Mesendoderm (in vitro differentiated cells): ENCODE measurements around the gene CYP17A1.

Source experiments
- DNase-seq: peaks from one replicate; pipeline ENCODE4 v3.0.0; 2013
- H2AK5ac ChIP-seq: 2 replicates; pipeline ENCODE4 v1.6.1; 2013; ENCODE audit warnings: low read length, inconsistent platforms
- H2BK120ac ChIP-seq: 2 replicates; pipeline ENCODE4 v1.6.1; 2013; ENCODE audit warnings: low read depth, mild to moderate bottlenecking, low read length, moderate library complexity, mixed read lengths
- H2BK15ac ChIP-seq: replicated peaks from 2 replicates; pipeline ENCODE4 v1.6.1; 2013; ENCODE audit warnings: low read depth, mild to moderate bottlenecking, moderate library complexity
- H2BK5ac ChIP-seq: 2 replicates; pipeline ENCODE4 v1.6.1; 2013; ENCODE audit warnings: low read length, inconsistent platforms
- H3K18ac ChIP-seq: 2 replicates; pipeline ENCODE4 v1.6.1; 2013; ENCODE audit warnings: mild to moderate bottlenecking, low read length, mixed read lengths
- H3K23ac ChIP-seq: one replicate; pipeline ENCODE4 v1.6.1; 2013; ENCODE audit warnings: low read length
- H3K27ac ChIP-seq: 2 replicates; pipeline ENCODE4 v1.5.1; 2013; ENCODE audit warnings: low read depth, mild to moderate bottlenecking, inconsistent platforms, low read length, moderate library complexity
- H3K27me3 ChIP-seq: 2 replicates; pipeline ENCODE4 v1.6.1; 2013; ENCODE audit warnings: low read length, control low read depth, mild to moderate bottlenecking, inconsistent platforms; ENCODE audit not compliant: insufficient read depth, poor library complexity
- H3K36me3 ChIP-seq: 2 replicates; pipeline ENCODE4 v1.6.1; 2013; ENCODE audit warnings: low read length, inconsistent platforms; ENCODE audit not compliant: control insufficient read depth, insufficient read depth
- H3K4ac ChIP-seq: one replicate; pipeline ENCODE4 v1.6.1; 2013; ENCODE audit warnings: low read depth, mild to moderate bottlenecking, low read length, moderate library complexity
- H3K4me1 ChIP-seq: 2 replicates; pipeline ENCODE4 v1.6.1; 2013; ENCODE audit warnings: low read depth, low read length, inconsistent platforms; ENCODE audit not compliant: control insufficient read depth
- H3K4me2 ChIP-seq: 2 replicates; pipeline ENCODE4 v1.6.1; 2013; ENCODE audit warnings: low read length
- H3K4me3 ChIP-seq: 2 replicates; pipeline ENCODE4 v1.5.1; 2013; ENCODE audit warnings: mild to moderate bottlenecking, low read length
- H3K56ac ChIP-seq: one replicate; pipeline ENCODE4 v1.6.1; 2013; ENCODE audit warnings: low read length
- H3K79me1 ChIP-seq: 2 replicates; pipeline ENCODE4 v1.6.1; 2013; ENCODE audit warnings: low read length, inconsistent platforms
- H3K79me2 ChIP-seq: 2 replicates; pipeline ENCODE4 v1.6.1; 2013; ENCODE audit warnings: mild to moderate bottlenecking, low read length; ENCODE audit not compliant: control insufficient read depth, insufficient read depth
- H3K9ac ChIP-seq: 2 replicates; pipeline ENCODE4 v1.6.1; 2013; ENCODE audit warnings: low read length, inconsistent platforms
- H4K5ac ChIP-seq: one replicate; pipeline ENCODE4 v1.6.1; 2013; ENCODE audit warnings: low read length
- H4K8ac ChIP-seq: one replicate; pipeline ENCODE4 v1.6.1; 2013; ENCODE audit warnings: low read depth, mild to moderate bottlenecking, control low read depth, low read length, moderate library complexity
- WGBS: extraction: QIAGEN DNeasy Blood & Tissue Kit; methylation state at CpG from one replicate; pipeline ENCODE4 v1.1.7; 2013; ENCODE audit warnings: low lambda C conversion rate, missing lambda C conversion rate; ENCODE audit not compliant: insufficient coverage; ENCODE audit errors: extremely low coverage; 5-methylcytosine and 5-hydroxymethylcytosine counted together

The CYP17A1 gene

GRCh38 chr10:102812231-102812876 lies 24.9 kb downstream of the CYP17A1 start:
- Histone ChIP-seq H3K4me3 (no peak overlapping the region), H2BK120ac (no peak overlapping the region), H3K79me1 (no peaks in the 10 kb centered on the region), H3K79me2 (no peaks in the 10 kb centered on the region), H3K27ac (no peak overlapping the region), H3K9ac (no peak overlapping the region), H3K27me3 (no peaks in the 10 kb centered on the region), H3K23ac (no peak overlapping the region), H3K56ac (no peak overlapping the region), H2AK5ac (no peak overlapping the region), H2BK5ac (no peak overlapping the region), H3K36me3 (no peaks in the 10 kb centered on the region), H3K4me2 (no peak overlapping the region), H3K4ac (no peak overlapping the region), H3K18ac (no peak overlapping the region), H3K4me1 (peaks cover 2% of the 10 kb centered on the region), H2BK15ac (no peak overlapping the region), H4K5ac (no peak overlapping the region), H4K8ac (no peak overlapping the region)
- WGBS = no CpG with 5 or more reads among the region's 9 CpGs
- no peak for DNase-seq

GRCh38 chr10:102811346-102811745 lies 25.9 kb downstream of the CYP17A1 start:
- H3K4me1 ChIP-seq = peaks cover 2% of the 10 kb centered on the region
- H2AK5ac ChIP-seq = no peak overlapping the region
- H3K36me3 ChIP-seq = no peaks in the 10 kb centered on the region
- H3K23ac ChIP-seq = no peak overlapping the region
- no peak overlapping the region for H2BK5ac ChIP-seq
- no peak overlapping the region for H3K56ac ChIP-seq
- H3K4ac ChIP-seq = no peak overlapping the region
- H3K4me3 ChIP-seq = no peak overlapping the region
- WGBS = no CpG with 5 or more reads among the region's 3 CpGs
- no peaks in the 10 kb centered on the region for H3K79me1 ChIP-seq
- H3K9ac ChIP-seq = no peak overlapping the region
- H2BK15ac ChIP-seq = no peak overlapping the region
- H2BK120ac ChIP-seq = no peak overlapping the region
- no peaks in the 10 kb centered on the region for H3K27me3 ChIP-seq
- no peak overlapping the region for H3K18ac ChIP-seq
- no peak overlapping the region for H3K4me2 ChIP-seq
- no peak overlapping the region for H4K5ac ChIP-seq
- no peak overlapping the region for H4K8ac ChIP-seq
- H3K27ac ChIP-seq = no peak overlapping the region
- no peaks in the 10 kb centered on the region for H3K79me2 ChIP-seq
- DNase-seq = no peak

DNA sequence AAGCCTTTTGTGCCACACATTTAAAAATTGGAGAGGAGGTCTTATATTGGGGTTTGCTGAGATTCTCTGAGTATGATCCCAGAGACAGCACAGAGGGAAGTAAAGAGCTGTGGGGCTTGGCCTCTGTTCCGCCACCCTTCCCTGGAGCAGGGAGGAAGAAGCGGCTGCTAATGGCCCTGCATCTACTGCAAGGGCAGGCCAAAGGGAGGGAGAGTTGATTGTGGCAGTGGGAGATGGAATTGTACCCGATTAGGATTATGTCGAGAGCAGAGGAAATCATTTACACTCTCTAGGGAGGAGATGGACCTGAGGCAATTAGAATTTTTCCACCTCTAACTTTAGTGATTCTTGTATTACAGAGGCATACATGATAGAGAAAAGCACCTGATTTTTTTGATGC lies 28.8 kb downstream of the CYP17A1 start:
- Histone ChIP-seq H3K4ac (no peak overlapping the region), H3K4me3 (no peak overlapping the region), H3K23ac (no peak overlapping the region), H3K36me3 (no peaks in the 10 kb centered on the region), H3K18ac (no peak overlapping the region), H3K79me1 (no peaks in the 10 kb centered on the region), H3K9ac (no peak overlapping the region), H2BK120ac (no peak overlapping the region), H2AK5ac (no peak overlapping the region), H3K27me3 (no peaks in the 10 kb centered on the region), H4K5ac (no peak overlapping the region), H2BK5ac (no peak overlapping the region), H3K27ac (no peak overlapping the region), H3K56ac (no peak overlapping the region), H3K4me2 (no peak overlapping the region), H2BK15ac (no peak overlapping the region), H4K8ac (no peak overlapping the region), H3K4me1 (no peaks in the 10 kb centered on the region), H3K79me2 (no peaks in the 10 kb centered on the region)
- DNase-seq = no peak
- WGBS = no CpG with 5 or more reads among the region's 4 CpGs

DNA sequence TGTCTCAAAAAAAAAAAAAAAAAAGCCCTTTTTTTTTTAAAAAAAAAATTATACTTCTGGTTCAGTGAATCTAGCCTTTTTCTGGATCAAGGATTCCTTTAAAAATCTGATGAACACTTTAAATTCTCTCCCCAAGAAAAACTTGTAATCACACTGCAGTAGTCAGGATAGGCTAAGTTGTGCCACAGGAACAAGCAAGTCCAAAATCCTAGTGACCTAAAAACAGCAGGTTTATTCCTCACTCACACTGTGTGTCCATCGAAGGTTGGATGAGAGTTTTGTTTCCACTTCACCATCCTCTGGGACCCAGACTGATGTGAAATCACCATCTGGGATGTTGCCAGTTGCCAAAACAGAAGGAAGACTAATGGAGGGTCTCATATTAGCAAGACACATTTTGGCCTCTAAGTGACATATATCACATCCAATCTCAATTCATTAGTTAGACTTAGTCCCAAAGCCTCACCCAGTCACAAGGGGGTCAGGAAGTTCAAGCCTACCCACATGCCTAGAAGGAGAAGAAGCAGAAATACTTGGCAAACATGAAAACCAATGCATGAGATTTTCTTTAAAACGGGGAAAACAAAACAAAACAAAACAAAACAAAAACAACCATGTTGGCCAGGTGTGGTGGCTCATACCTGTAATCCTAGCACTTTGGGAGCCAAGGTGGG lies 32.7 kb downstream of the CYP17A1 start:
- H3K4me1 ChIP-seq = peaks cover 21% of the 10 kb centered on the region
- WGBS = no CpG with 5 or more reads among the region's 2 CpGs
- H3K18ac ChIP-seq = no peak overlapping the region

DNA sequence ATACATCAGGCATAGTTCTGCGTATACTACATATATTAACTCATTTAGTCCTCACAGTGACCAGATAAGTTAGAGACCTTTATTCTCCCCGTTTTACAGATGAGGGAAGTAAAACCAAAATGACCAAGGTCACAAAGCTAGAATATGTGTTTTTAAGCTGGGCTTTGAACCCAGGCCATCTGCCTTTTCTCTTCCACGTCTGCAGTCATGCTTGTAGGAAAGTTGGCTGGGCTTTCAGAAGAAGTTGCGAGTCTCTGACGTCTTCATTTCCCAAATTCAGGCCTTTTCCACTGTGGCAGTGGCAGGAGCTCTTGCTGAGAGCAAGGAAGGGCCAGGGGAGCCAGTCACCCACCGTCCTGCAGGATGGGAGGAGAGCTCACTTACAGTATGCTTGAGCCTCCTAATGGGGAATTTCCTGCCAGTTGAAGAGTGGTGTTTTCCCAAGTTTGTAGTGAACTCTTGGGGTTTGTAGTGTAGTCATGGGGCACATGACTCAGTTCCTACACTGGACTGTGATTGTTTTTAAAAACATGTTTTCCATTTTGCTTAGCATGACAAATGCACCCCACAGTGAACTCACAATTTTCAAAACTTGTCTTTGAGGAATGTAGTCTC lies 34.2 kb downstream of the CYP17A1 start:
- H3K36me3 ChIP-seq = no peaks in the 10 kb centered on the region
- no peak overlapping the region for H3K4me2 ChIP-seq
- H3K4ac ChIP-seq = peak overlapping the region; percentile 95
- peak overlapping the region; percentile 7 for H3K9ac ChIP-seq
- no peak overlapping the region for H4K8ac ChIP-seq
- DNase-seq = peak; percentile 82
- no peaks in the 10 kb centered on the region for H3K27me3 ChIP-seq
- H3K56ac ChIP-seq = peak overlapping the region; percentile 50
- H2BK5ac ChIP-seq = peak overlapping the region; percentile 47
- H2BK120ac ChIP-seq = peak overlapping the region; percentile 13
- peak overlapping the region; percentile 82 for H3K27ac ChIP-seq
- no peak overlapping the region for H3K4me3 ChIP-seq
- no peak overlapping the region for H4K5ac ChIP-seq
- H3K4me1 ChIP-seq = peaks cover 21% of the 10 kb centered on the region
- H3K79me1 ChIP-seq = no peaks in the 10 kb centered on the region
- peak overlapping the region; percentile 82 for H2AK5ac ChIP-seq
- peak overlapping the region; percentile 51 for H3K18ac ChIP-seq
- no peak overlapping the region for H2BK15ac ChIP-seq
- H3K79me2 ChIP-seq = no peaks in the 10 kb centered on the region
- no peak overlapping the region for H3K23ac ChIP-seq
- no CpG with 5 or more reads among the region's 6 CpGs for WGBS

More for the DNA sequence above, 32.7 kb downstream of the CYP17A1 start:
- Histone ChIP-seq H3K4me3 (no peak overlapping the region), H2BK5ac (no peak overlapping the region), H2BK15ac (no peak overlapping the region), H3K9ac (no peak overlapping the region), H3K27ac (no peak overlapping the region), H3K79me1 (no peaks in the 10 kb centered on the region), H3K27me3 (no peaks in the 10 kb centered on the region), H3K56ac (no peak overlapping the region), H2AK5ac (no peak overlapping the region), H3K4ac (no peak overlapping the region), H2BK120ac (no peak overlapping the region), H3K23ac (no peak overlapping the region), H3K4me2 (no peak overlapping the region), H4K5ac (no peak overlapping the region), H3K36me3 (no peaks in the 10 kb centered on the region), H4K8ac (no peak overlapping the region), H3K79me2 (no peaks in the 10 kb centered on the region)
- no peak for DNase-seq
